Kidney epithelial cell (primary cell): ENCODE measurements around the gene DDA1. TPM values are rescaled to one million over a fixed set of nuclear protein-coding genes. Genes with fewer than 3 reads are reported as not detected.

ENCODE experiments used
- DNase-seq: peaks from one replicate; pipeline ENCODE4 v3.0.0-alpha.2; 2010; ENCODE audit warnings: low read depth
- H3K27me3 ChIP-seq: 2 replicates; pipeline ENCODE4 v1.6.0; 2011; ENCODE audit warnings: low read length; ENCODE audit not compliant: control insufficient read depth, insufficient read depth
- H3K36me3 ChIP-seq: 2 replicates; pipeline ENCODE4 v1.5.1; 2011; ENCODE audit warnings: low read length; ENCODE audit not compliant: control insufficient read depth, insufficient read depth
- H3K4me3 ChIP-seq: 2 replicates; pipeline ENCODE4 v1.5.1; 2011; ENCODE audit warnings: low read depth, mild to moderate bottlenecking, control low read depth, low read length
- CTCF ChIP-seq: IDR thresholded peaks from 2 replicates; pipeline ENCODE4 v1.5.1; 2011; ENCODE audit warnings: mild to moderate bottlenecking, moderate library complexity, low read length, control low read depth, inconsistent platforms; ENCODE audit not compliant: insufficient read depth, poor library complexity, severe bottlenecking
- total RNA-seq: library from RNA; depleted of rRNA; stranded (reverse); fragments of >200 nt; gene quantifications from 2 replicates; pipeline ENCODE4 v1.2.3, GENCODE V29; 2015

The DDA1 gene
- total RNA-seq, 1 donor from 2014 or later, result 73.4 TPM

GRCh38 chr19:17275441-17276175, 33.8 kb upstream of the DDA1 start:
- DNase-seq, result no peak
- Histone ChIP-seq H3K4me3 (no peak overlapping the region), H3K36me3 (peaks cover 7% of the 10 kb centered on the region), H3K27me3 (no peaks in the 10 kb centered on the region)
- no peak for TF ChIP-seq CTCF

- no peak overlapping the region for H3K4me3 ChIP-seq
- peaks cover 5% of the 10 kb centered on the region for H3K36me3 ChIP-seq
- DNase-seq, result no peak
- no peaks in the 10 kb centered on the region for H3K27me3 ChIP-seq
- no peak for TF ChIP-seq CTCF
Measured at GRCh38 chr19:17279436-17279835, 29.9 kb upstream of the DDA1 start.

- Histone ChIP-seq H3K27me3 (no peaks in the 10 kb centered on the region), H3K4me3 (peak within 1 kb of the TSS; percentile 34), H3K36me3 (peaks cover 1% of the 10 kb centered on the region)
- TF ChIP-seq CTCF, result no peak
- no peak for DNase-seq
Measured at GRCh38 chr19:17281391-17282304, 27.7 kb upstream of the DDA1 start, which contains the start of gene ANKLE1. TSS of gene ANKLE1 (plus strand) at chr19:17281901. CDS start at chr19:17281921, 20 bp downstream.

GRCh38 chr19:17282488-17283125, 26.8 kb upstream of the DDA1 start:
- Histone ChIP-seq H3K36me3 (no peaks in the 10 kb centered on the region), H3K4me3 (peak overlapping the region; percentile 34), H3K27me3 (no peaks in the 10 kb centered on the region)
- DNase-seq, result peak; percentile 45
- peak; percentile 94 for TF ChIP-seq CTCF

GRCh38 chr19:17283504-17283996, 25.8 kb upstream of the DDA1 start:
- no peak overlapping the region for H3K4me3 ChIP-seq
- no peak for TF ChIP-seq CTCF
- DNase-seq, result no peak

More at GRCh38 chr19:17283504-17283996, 25.8 kb upstream of the DDA1 start:
- Histone ChIP-seq H3K36me3 (no peaks in the 10 kb centered on the region), H3K27me3 (no peaks in the 10 kb centered on the region)
